ENCODE data around the gene NCKAP5.

The NCKAP5 gene

GRCh38 chr2:132780651-132781050 is 787.6 kb downstream of the NCKAP5 start:
- no peak for DNase-seq

DNA sequence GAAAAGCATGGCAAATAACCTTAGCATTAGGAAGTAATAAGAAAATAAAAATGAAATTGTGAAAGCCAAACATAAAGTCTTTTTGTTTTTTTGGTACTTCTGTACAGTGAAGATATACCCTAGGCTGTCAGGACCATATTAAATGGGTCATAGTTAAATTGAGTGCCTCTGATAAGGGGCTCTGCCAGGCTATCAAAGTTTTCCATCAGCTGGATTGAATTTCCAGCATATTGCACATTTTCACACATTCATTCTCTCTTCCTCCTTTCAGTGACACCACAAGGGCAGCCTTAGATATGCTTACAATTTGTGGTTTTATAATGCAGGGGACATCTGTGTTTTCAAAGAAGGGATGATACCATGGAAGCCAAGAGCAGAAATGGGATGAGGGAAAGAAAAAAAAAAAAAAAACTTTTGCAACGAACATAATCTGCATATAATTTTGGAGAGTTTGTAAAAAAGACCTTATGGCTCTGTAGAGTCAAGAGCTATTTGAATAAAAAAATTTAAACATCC is 789.0 kb downstream of the NCKAP5 start:
- no peak for DNase-seq

DNA sequence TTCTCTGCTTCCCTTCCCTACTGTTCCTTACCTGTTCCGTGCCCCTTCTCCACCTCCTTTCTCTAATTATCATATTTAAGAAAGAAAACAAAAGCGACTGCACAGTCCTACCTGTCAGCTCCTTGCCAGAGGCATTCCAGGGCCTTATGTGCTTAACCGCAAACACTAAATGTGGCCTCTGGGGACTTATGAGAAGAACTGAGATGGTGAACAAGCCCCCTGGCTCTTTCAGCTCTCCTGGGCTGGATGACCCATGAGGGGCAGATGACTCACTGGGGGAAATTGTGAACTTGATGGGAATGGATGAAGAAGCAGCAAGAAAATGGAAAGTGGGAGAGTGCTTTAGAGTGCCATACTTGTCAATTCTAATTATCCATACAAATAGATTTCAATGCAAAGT is 792.0 kb downstream of the NCKAP5 start:
- no peak for DNase-seq

DNA sequence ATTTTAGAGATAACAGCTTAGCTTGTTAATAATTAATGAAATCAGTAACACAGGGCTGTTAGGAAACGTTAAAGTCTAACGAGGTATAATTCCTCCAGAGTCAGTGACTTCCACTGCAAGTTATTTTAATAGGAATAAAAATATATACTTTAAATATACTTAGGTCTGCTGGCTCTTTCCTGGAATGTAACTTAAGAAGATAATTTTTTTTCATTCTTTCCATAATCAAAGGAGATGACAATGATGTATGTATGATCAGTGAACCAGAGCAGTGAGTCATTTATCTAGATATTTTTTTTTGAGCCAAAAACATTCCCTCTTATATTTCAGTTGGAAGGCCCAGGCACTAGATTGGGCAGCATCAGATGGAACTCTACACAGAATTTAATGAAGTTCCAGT is 794.1 kb downstream of the NCKAP5 start:
- no peak for DNase-seq

GRCh38 chr2:132773331-132773730 is 794.9 kb downstream of the NCKAP5 start:
- no peak for DNase-seq

DNA sequence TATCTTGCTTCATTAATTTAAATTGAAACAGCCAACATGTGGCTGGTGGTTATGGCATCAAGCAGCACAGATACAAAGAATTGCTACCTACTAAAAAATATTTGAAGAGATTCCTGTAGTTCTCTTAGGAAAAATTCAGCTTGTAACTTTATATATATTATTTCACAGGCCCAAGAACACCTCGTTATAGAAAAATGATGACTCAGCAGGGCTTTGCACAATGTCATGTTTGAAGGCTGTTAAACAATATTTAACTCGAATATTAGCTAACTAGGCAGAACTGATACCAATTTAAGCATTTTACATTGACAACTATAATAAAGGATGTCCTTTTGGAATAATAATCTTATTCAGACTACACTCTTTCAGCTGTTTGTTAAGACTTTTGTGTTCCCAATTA is 795.9 kb downstream of the NCKAP5 start:
- no peak for DNase-seq

DNA sequence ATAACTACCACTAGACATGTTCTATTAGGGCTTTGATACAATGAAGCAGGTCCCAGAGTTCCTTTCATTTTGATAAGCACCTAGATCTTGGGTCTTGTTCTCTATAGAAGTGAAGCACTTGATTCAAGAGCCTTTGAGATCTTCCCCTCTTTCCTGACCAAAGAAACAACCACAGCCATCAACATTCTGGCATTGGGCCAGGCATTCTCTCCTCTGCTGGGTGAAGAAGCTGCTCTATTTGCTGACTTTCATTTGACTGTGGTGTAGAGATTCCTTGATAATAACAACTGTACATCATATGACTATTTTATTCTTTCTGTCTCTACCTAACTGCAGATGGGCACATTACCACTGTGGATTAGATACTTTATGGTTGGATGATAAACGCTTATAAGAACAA is 801.7 kb downstream of the NCKAP5 start:
- DNase-seq: no peak

- no peak for DNase-seq
Measured at GRCh38 chr2:132761437-132761836, 806.8 kb downstream of the NCKAP5 start.

- DNase-seq: no peak
Measured at GRCh38 chr2:132760971-132761370, 807.3 kb downstream of the NCKAP5 start.

DNA sequence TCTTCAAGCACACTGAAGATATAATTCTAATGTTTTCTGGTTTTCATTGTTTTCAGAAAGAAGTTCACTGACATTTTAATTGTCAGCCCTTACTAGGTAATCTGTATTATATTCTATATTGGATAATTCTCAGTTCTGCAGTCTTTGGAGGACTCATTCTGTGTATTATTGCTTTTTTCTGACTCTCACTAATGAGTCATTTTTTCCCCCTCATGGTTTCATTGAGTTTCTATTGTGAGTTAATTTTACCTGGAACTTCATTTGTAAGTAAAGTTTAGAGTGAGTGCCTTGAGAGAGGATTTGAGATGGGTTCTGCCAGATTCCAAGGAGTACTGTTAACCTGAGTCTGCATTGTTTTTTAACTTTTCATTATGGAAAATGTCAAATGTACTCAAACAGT is 807.9 kb downstream of the NCKAP5 start:
- DNase-seq: no peak

GRCh38 chr2:132758995-132759394 is 809.3 kb downstream of the NCKAP5 start:
- DNase-seq: no peak

GRCh38 chr2:132757676-132758075 is 810.6 kb downstream of the NCKAP5 start:
- no peak for DNase-seq

- DNase-seq: no peak
Measured at GRCh38 chr2:132757002-132757589, 811.2 kb downstream of the NCKAP5 start.

GRCh38 chr2:132754867-132755472 is 813.3 kb downstream of the NCKAP5 start:
- no peak for DNase-seq

GRCh38 chr2:132754392-132754791 is 813.9 kb downstream of the NCKAP5 start:
- DNase-seq: no peak

DNA sequence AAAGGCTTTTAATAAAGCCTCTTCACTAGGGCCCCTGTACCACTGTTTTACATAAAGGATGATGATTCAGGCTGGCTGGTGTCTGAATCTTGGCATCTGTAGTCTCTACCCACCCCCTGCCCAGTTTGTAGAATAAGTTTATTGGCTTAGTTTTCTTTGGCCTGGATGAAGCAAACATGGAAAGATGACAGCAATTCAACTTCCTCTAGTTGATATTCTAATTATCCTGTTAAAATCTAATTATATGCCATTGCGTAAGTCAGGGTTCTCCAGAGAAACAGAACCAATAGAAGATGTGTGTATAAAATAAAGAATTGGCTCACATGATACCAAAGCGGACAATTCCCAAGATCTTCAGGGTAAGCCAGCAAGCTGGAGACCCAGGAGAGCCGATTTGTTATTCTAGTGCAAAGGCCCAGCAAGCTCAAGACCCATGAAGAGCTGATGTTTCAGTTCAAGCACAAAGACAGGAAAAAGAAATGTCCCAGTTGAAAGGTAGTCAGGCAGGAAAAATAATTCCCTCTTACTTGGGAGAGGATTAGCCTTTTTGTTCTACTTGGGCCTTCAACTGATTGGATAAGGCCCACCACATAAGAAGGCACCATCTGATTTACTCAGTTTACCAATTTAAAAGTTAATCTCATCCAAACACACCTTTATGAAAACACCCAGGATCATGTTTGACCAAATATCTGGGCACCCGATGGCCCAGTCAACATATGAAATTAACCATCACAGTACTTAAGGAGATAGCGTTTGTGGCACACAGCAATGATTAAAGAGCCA is 815.6 kb downstream of the NCKAP5 start:
- DNase-seq: no peak

- DNase-seq: no peak
Measured at GRCh38 chr2:132751836-132752235, 816.4 kb downstream of the NCKAP5 start.

DNA sequence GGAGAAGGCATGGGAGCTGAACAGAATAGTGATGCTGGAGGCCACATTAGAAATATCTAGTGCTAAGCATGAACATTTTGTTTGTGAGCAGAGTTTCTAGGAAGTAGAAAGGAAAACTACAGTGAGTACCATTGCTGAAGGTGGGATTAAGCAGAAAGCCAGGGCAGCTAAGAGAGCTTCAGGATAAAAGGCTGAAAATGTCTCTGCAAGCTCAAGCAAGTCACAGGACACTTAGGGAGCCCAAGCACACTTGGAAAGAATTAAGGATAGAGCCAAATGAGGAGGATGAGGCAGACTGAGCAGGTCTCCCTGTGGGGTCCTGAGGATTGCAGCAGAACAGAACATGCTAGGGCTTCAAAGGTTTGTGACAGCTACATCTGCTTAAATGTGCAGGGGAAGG is 817.7 kb downstream of the NCKAP5 start:
- DNase-seq: no peak

- no peak for DNase-seq
Measured at GRCh38 chr2:132747046-132747445, 821.2 kb downstream of the NCKAP5 start.

GRCh38 chr2:132741754-132742153 is 826.5 kb downstream of the NCKAP5 start:
- DNase-seq: no peak

DNA sequence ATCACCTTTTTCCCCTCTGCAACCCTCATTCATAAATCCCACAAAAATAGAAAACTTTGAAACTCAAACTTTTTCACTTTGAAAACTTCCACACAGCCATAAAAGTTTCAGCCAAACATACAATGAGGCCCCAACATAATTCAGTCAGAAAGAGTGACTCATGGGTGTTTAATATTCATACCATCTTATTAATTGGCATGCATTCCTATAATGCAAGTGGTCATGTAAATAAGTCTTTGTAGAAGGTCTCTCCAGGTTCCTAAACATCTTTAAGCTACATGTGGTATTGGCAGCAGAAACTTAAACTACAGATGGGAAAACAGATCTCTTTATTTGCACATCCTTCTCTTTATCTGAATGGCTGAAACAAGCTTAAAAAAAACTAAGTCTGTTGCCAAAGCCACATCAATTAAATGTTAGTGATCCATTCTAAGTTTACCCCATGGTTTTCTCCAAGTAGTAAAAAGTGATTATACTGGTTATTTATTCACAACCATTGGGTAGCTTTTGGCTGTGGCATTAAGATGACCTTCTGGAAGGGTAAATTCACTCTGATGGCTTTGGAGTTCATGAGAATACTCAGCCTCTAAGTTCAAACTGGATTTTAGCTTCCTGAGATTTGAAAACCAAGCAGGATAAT is 828.1 kb downstream of the NCKAP5 start:
- no peak for DNase-seq

DNA sequence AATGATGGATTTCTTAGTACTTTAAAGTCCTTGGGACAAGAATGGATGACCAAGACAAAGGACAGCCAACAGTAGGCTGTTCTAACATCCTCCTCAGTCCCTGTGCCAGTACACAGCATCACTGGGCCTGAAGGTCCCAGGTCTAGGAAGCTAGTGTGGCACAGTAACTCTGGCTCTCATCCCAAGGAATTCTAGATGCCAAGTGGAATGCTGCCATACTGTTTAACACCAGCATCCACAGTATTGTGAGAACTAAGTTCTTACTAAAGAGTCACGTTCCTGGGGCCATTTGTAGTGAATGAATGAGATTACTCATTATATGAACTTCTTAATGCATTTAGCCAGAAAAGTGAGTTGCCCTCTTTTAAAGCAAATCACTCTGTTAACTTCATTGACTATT is 830.0 kb downstream of the NCKAP5 start:
- DNase-seq: no peak

- DNase-seq: no peak
Measured at GRCh38 chr2:132736059-132736458, 832.2 kb downstream of the NCKAP5 start.

DNA sequence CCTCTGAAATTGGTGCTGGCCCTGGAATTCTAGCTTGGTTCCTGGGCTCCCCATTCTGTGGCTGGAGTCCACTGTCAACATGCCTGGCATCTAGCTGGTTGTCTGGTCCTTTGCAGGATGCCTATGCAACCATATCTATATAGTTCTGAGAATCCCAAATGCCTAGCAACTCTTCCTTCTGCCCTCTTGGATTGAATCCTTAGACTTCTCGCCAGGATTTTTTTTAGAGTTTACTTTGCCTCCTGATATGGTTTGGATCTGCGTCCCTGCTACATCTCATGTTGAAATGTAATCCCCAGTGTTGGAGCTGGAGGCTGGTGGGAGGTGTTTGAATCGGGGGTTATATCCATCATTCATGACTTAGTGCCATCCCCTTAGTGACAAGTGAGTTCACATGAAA is 833.3 kb downstream of the NCKAP5 start:
- DNase-seq: no peak

All from hippocampal formation (tissue), 2 donors.